Stimulated activated CD8-positive, alpha-beta memory T cell treated with anti-CD3 and anti-CD28 coated beads, Interleukin-12 subunit alpha, Interleukin-12 subunit beta, amount 100 ng/mL, for 24 hours (primary cell): ENCODE results near the gene XRCC5.

Experiments used
- DNase-seq: peaks from one replicate; pipeline ENCODE4 v3.0.0-alpha.2; 2020; ENCODE audit errors: extremely low read depth

XRCC5 gene

GRCh38 chr2:216084547-216084946 lies 24.6 kb upstream of the XRCC5 start:
- no peak for DNase-seq

GRCh38 chr2:216086207-216086893 lies 22.8 kb upstream of the XRCC5 start:
- no peak for DNase-seq

GRCh38 chr2:216090369-216090786 lies 18.8 kb upstream of the XRCC5 start:
- DNase-seq = no peak

GRCh38 chr2:216092646-216093045 lies 16.5 kb upstream of the XRCC5 start:
- no peak for DNase-seq

- no peak for DNase-seq
Observed at GRCh38 chr2:216094701-216095100, 14.4 kb upstream of the XRCC5 start.

GRCh38 chr2:216098421-216099334 lies 10.5 kb upstream of the XRCC5 start:
- DNase-seq = no peak

- DNase-seq = no peak
Observed at GRCh38 chr2:216101109-216101508, 8.0 kb upstream of the XRCC5 start.

- DNase-seq = no peak
Observed at GRCh38 chr2:216103213-216103612, 5.9 kb upstream of the XRCC5 start.

GRCh38 chr2:216104691-216105090 lies 4.5 kb upstream of the XRCC5 start:
- no peak for DNase-seq

GRCh38 chr2:216107320-216107719 lies 1.8 kb upstream of the XRCC5 start:
- DNase-seq = no peak

GRCh38 chr2:216107760-216108159 lies 1.4 kb upstream of the XRCC5 start:
- DNase-seq = no peak

- no peak for DNase-seq
Observed at GRCh38 chr2:216108310-216108966, 710 bp upstream of the XRCC5 start.

GRCh38 chr2:216109962-216110614 lies 940 bp downstream of the XRCC5 start:
- no peak for DNase-seq

- DNase-seq = no peak
Observed at GRCh38 chr2:216110620-216111019, 1.5 kb downstream of the XRCC5 start.

GRCh38 chr2:216111122-216111521 lies 2.0 kb downstream of the XRCC5 start:
- no peak for DNase-seq

GRCh38 chr2:216112926-216113325 lies 3.8 kb downstream of the XRCC5 start:
- DNase-seq = no peak

GRCh38 chr2:216113572-216113971 lies 4.4 kb downstream of the XRCC5 start:
- no peak for DNase-seq

- DNase-seq = no peak
Observed at GRCh38 chr2:216114382-216114713, 5.2 kb downstream of the XRCC5 start.

GRCh38 chr2:216114714-216115531 lies 5.8 kb downstream of the XRCC5 start:
- peak; percentile 86 for DNase-seq

- no peak for DNase-seq
Observed at GRCh38 chr2:216116418-216116817, 7.3 kb downstream of the XRCC5 start.
